ENCODE results near the gene POLDIP3.
"Not testable (repeated sequence)": the region's sequence is repeated elsewhere in the genome, so short reads cannot be mapped to it uniquely, and the experiment has no call there.

Gene POLDIP3

DNA sequence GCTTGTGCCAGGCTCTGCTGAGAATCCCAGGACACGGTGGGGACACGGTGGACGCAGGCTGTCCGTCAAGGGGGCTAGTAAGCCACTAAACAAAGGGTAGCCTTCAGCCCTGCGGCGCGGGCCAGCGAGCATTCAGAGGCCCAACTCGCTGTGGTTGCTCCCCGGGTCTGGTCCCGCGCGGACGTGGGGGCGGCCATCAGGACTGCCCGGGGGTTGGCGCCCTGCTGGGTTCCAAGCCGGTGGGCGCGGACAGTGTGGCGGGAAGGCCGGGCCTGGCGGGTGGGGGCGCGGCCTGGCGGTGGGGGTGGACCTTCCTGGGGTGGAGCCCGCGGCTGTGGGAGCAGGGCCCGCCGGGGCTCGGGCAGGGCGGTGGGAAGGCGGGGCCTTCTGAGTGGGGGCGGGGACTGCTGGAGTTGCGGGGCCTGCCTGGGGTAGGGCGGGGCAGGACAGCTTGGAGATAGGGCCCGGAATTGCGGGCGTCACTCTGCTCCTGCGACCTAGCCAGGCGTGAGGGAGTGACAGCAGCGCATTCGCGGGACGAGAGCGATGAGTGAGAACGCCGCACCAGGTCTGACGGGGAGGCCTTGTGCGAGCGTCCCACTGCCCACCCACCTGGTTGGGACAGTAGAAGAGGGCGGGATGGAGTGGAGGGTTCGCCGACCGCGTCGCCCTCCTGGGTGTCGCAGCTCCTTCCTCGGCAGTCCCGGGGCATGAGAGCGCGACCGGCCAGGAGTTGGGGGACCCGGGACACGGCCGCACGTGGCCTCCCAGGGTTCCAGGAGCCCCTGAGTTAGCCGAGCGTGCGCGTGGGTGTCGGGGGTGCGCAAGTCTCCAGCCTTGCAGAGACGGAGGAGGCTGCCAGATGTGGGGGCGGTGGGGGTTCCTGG lies 61.0 kb downstream of the POLDIP3 start, which contains the start of gene SERHL2 (continued):
- TF ChIP-seq, protein P1, sequence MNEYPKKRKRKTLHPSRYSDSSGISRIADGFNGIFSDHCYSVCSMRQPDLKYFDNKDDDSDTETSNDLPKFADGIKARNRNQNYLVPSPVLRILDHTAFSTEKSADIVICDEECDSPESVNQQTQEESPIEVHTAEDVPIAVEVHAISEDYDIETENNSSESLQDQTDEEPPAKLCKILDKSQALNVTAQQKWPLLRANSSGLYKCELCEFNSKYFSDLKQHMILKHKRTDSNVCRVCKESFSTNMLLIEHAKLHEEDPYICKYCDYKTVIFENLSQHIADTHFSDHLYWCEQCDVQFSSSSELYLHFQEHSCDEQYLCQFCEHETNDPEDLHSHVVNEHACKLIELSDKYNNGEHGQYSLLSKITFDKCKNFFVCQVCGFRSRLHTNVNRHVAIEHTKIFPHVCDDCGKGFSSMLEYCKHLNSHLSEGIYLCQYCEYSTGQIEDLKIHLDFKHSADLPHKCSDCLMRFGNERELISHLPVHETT (tag by site-specific recombination; IDR thresholded peaks at IDR 0.05), result 0 out of 2 replicates have a peak, but pooled peaks have one; percentile 17
- TF ChIP-seq, protein P2, sequence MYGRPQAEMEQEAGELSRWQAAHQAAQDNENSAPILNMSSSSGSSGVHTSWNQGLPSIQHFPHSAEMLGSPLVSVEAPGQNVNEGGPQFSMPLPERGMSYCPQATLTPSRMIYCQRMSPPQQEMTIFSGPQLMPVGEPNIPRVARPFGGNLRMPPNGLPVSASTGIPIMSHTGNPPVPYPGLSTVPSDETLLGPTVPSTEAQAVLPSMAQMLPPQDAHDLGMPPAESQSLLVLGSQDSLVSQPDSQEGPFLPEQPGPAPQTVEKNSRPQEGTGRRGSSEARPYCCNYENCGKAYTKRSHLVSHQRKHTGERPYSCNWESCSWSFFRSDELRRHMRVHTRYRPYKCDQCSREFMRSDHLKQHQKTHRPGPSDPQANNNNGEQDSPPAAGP (tag by site-specific recombination; IDR thresholded peaks at IDR 0.05), result peak; percentile 83
- TF ChIP-seq ZNF610 (tag by site-specific recombination; IDR thresholded peaks at IDR 0.05; ENCODE audit: borderline replicate concordance) (no peak), PRDM1 (tag by site-specific recombination; IDR thresholded peaks at IDR 0.05) (no peak), ZIC2 (tag by site-specific recombination; IDR thresholded peaks at IDR 0.05) (peak; percentile 73), KLF8 (tag by site-specific recombination; IDR thresholded peaks at IDR 0.05) (peak; percentile 72), ZSCAN30 (tag by site-specific recombination; IDR thresholded peaks at IDR 0.05) (0 out of 2 replicates have a peak, but pooled peaks have one; percentile 32), ZNF133 (tag by site-specific recombination; IDR thresholded peaks at IDR 0.05) (no peak), ZBTB48 (tag by site-specific recombination; IDR thresholded peaks at IDR 0.05) (0 out of 2 replicates have a peak, but pooled peaks have one; percentile 38), ZFP37 (tag by site-specific recombination; IDR thresholded peaks at IDR 0.05) (0 out of 2 replicates have a peak, but pooled peaks have one; percentile 24), ZNF221 (tag by site-specific recombination; IDR thresholded peaks at IDR 0.05; ENCODE audit: borderline replicate concordance) (no peak), ZFP69B (tag by site-specific recombination; IDR thresholded peaks at IDR 0.05) (peak; percentile 35), ZNF837 (tag by site-specific recombination; IDR thresholded peaks at IDR 0.05) (peak; percentile 54; the same call in 1 of the 2 replicates), ZXDB (tag by site-specific recombination; IDR thresholded peaks at IDR 0.05) (peak; percentile 42), KLF10 (tag by site-specific recombination; IDR thresholded peaks at IDR 0.05) (peak; percentile 68; the same call in 1 of the 2 replicates)
- TF ChIP-seq, protein P3, sequence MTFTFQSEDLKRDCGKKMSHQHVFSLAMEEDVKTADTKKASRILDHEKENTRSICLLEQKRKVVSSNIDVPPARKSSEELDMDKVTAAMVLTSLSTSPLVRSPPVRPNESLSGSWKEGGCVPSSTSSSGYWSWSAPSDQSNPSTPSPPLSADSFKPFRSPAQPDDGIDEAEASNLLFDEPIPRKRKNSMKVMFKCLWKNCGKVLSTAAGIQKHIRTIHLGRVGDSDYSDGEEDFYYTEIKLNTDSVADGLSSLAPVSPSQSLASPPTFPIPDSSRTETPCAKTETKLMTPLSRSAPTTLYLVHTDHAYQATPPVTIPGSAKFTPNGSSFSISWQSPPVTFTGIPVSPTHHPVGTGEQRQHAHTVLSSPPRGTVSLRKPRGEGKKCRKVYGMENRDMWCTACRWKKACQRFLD (tag by site-specific recombination; IDR thresholded peaks at IDR 0.05), result no peak
- TF ChIP-seq, protein P4, sequence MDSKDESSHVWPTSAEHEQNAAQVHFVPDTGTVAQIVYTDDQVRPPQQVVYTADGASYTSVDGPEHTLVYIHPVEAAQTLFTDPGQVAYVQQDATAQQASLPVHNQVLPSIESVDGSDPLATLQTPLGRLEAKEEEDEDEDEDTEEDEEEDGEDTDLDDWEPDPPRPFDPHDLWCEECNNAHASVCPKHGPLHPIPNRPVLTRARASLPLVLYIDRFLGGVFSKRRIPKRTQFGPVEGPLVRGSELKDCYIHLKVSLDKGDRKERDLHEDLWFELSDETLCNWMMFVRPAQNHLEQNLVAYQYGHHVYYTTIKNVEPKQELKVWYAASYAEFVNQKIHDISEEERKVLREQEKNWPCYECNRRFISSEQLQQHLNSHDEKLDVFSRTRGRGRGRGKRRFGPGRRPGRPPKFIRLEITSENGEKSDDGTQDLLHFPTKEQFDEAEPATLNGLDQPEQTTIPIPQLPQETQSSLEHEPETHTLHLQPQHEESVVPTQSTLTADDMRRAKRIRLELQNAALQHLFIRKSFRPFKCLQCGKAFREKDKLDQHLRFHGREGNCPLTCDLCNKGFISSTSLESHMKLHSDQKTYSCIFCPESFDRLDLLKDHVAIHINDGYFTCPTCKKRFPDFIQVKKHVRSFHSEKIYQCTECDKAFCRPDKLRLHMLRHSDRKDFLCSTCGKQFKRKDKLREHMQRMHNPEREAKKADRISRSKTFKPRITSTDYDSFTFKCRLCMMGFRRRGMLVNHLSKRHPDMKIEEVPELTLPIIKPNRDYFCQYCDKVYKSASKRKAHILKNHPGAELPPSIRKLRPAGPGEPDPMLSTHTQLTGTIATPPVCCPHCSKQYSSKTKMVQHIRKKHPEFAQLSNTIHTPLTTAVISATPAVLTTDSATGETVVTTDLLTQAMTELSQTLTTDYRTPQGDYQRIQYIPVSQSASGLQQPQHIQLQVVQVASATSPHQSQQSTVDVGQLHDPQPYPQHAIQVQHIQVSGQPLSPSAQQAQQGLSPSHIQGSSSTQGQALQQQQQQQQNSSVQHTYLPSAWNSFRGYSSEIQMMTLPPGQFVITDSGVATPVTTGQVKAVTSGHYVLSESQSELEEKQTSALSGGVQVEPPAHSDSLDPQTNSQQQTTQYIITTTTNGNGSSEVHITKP (tag by site-specific recombination; IDR thresholded peaks at IDR 0.05), result peak; percentile 35; the same call in 1 of the 2 replicates
- TF ChIP-seq, protein P5, sequence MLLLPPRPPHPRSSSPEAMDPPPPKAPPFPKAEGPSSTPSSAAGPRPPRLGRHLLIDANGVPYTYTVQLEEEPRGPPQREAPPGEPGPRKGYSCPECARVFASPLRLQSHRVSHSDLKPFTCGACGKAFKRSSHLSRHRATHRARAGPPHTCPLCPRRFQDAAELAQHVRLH (tag by site-specific recombination; IDR thresholded peaks at IDR 0.05), result no peak
- TF ChIP-seq, protein P6, sequence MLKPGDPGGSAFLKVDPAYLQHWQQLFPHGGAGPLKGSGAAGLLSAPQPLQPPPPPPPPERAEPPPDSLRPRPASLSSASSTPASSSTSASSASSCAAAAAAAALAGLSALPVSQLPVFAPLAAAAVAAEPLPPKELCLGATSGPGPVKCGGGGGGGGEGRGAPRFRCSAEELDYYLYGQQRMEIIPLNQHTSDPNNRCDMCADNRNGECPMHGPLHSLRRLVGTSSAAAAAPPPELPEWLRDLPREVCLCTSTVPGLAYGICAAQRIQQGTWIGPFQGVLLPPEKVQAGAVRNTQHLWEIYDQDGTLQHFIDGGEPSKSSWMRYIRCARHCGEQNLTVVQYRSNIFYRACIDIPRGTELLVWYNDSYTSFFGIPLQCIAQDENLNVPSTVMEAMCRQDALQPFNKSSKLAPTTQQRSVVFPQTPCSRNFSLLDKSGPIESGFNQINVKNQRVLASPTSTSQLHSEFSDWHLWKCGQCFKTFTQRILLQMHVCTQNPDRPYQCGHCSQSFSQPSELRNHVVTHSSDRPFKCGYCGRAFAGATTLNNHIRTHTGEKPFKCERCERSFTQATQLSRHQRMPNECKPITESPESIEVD (tag by site-specific recombination; IDR thresholded peaks at IDR 0.05), result no peak
- TF ChIP-seq, protein P7, sequence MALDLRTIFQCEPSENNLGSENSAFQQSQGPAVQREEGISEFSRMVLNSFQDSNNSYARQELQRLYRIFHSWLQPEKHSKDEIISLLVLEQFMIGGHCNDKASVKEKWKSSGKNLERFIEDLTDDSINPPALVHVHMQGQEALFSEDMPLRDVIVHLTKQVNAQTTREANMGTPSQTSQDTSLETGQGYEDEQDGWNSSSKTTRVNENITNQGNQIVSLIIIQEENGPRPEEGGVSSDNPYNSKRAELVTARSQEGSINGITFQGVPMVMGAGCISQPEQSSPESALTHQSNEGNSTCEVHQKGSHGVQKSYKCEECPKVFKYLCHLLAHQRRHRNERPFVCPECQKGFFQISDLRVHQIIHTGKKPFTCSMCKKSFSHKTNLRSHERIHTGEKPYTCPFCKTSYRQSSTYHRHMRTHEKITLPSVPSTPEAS (tag by site-specific recombination; IDR thresholded peaks at IDR 0.05), result no peak
- TF ChIP-seq, protein P8, sequence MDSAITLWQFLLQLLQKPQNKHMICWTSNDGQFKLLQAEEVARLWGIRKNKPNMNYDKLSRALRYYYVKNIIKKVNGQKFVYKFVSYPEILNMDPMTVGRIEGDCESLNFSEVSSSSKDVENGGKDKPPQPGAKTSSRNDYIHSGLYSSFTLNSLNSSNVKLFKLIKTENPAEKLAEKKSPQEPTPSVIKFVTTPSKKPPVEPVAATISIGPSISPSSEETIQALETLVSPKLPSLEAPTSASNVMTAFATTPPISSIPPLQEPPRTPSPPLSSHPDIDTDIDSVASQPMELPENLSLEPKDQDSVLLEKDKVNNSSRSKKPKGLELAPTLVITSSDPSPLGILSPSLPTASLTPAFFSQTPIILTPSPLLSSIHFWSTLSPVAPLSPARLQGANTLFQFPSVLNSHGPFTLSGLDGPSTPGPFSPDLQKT (IDR thresholded peaks at IDR 0.05; ENCODE audit: borderline replicate concordance, low read depth, low read length), result no peak

DNA sequence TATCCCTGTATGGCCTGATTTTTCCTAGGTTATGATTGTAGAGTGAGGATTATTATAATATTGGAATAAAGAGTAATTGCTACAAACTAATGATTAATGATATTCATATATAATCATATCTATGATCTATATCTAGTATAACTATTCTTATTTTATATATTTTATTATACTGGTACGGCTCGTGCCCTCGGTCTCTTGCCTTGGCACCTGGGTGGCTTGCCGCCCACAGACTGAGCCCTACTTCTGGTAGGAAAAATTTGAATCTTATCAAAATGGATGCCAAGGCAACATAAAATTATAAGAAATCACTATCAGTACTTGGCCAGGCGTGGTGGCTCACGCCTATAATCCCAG lies 62.4 kb downstream of the POLDIP3 start:
- H3K36me3 ChIP-seq (ENCODE audit: control insufficient read depth in 2 of 2, insufficient read depth in 1 of 2, low read length in 2 of 2); H3K4me1 ChIP-seq (ENCODE audit: control insufficient read depth, insufficient read depth, low read length); H3K9me3 ChIP-seq (ENCODE audit: control insufficient read depth, insufficient read depth, low read depth, low read length); H3K4me3 ChIP-seq (ENCODE audit: low read depth, low read length); H3K27ac ChIP-seq (ENCODE audit: extremely low read depth, low read depth, low read length): not testable (repeated sequence)
- POLR2A ChIA-PET, result interaction anchor here (0.7 kb wide), 1 partner anchor 121 kb away, joined by 4 read pairs; no protein-coding TSS in a partner anchor
- CTCF ChIA-PET, result interaction anchor here (0.6 kb wide), 2 partner anchors 601 to 855 kb away, joined by 3 to 5 read pairs; no protein-coding TSS in a partner anchor

Measured in HEK293 (cell line).